Measurements from ENCODE around the gene NME3. TPM values are rescaled to one million over a fixed set of nuclear protein-coding genes. Genes with fewer than 3 reads are reported as not detected.

The NME3 gene
- total RNA-seq, 1 experiment from 2014 or later: 103 TPM

DNA sequence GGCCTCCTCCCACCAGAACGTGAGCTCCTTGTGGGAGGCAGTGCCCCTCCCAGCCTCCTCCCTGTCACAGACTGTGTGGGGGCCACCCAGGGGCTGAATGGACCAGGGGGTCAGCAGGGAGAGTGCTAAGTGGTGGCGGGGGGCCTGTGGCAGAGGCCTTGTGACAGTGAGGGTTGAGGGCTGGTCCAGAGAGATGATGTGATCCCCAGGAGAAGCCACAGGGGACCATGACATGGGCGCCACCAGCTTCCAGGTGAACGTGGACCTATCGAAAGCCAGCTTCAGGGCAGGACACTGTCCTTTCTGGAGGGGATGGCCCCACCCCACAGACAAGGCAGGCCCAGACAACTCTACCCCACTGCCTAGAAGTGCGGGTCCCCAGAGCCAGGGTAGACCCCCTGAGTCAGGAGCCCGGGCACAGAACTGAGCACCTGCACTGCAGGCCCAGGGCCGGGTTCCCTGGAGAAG, 7.9 kb upstream of the NME3 start:
- Histone ChIP-seq H3K27me3 (ENCODE audit: insufficient read depth, low read length) (no peaks in the 10 kb centered on the region), H3K4me1 (ENCODE audit: control insufficient read depth in 1 of 2, insufficient read depth in 2 of 2, low read length in 2 of 2) (peaks cover 4 to 27% of the 10 kb centered on the region in 2 experiments), H3K4me3 (replicated peaks in 1 of 2; ENCODE audit: low read depth in 1 of 2, low read length in 2 of 2) (no peak overlapping the region), H3K4me2 (ENCODE audit: low read length) (no peak overlapping the region), H3K79me2 (ENCODE audit: insufficient read depth, low read length) (peaks cover 33% of the 10 kb centered on the region), H3K9me2 (ENCODE audit: insufficient read depth) (no peaks in the 10 kb centered on the region), H3K9me3 (ENCODE audit: control insufficient read depth in 1 of 2, insufficient read depth in 1 of 2, low read depth in 1 of 2, low read length in 2 of 2) (no peaks in the 10 kb centered on the region), H3K27ac (ENCODE audit: low read depth, low read length) (peak overlapping the region; percentile 34; the same call in 1 of the 2 replicates), H3K9ac (ENCODE audit: low read length) (no peak overlapping the region), H3K36me3 (ENCODE audit: control insufficient read depth in 1 of 2, insufficient read depth in 2 of 2, low read length in 2 of 2) (peaks cover 0 to 4% of the 10 kb centered on the region in 2 experiments; a peak in 3 of 4 replicates), H4K20me1 (ENCODE audit: insufficient read depth) (no peaks in the 10 kb centered on the region), H2AFZ (ENCODE audit: low read depth, low read length, poor library complexity, severe bottlenecking) (no peak overlapping the region)
- ChIA-PET RAD21 (ENCODE audit: low non-redundant PET in 1 of 2, low total read pairs in 2 of 2, uncharacterized antibody in 2 of 2, unreplicated experiment in 2 of 2) (no interaction called here), CTCF (no interaction called here), POLR2A (interaction anchor here (1.2 kb wide), 1 partner anchor 185 kb away, joined by 3 read pairs; the partner anchor contains the start of gene RPS2)
- intact Hi-C loops (cut with micrococcal nuclease): no loop called here
- ATAC-seq (no peak), DNase-seq (ENCODE audit: low read depth, low spot score) (no peak)
- TF ChIP-seq SIN3A (IDR thresholded peaks at IDR 0.05; ENCODE audit: low read depth): no peak
- TF ChIP-seq FOSL1 (IDR thresholded peaks at IDR 0.05; ENCODE audit: low read depth): no peak
- TF ChIP-seq ZNF274 (IDR thresholded peaks at IDR 0.05; ENCODE audit: low read depth, low read length): no peak
- no peak for TF ChIP-seq EZH2phosphoT487 (IDR thresholded peaks at IDR 0.05; ENCODE audit: borderline replicate concordance)
- BruUV-seq (replicated peaks): no TSS peak

DNA sequence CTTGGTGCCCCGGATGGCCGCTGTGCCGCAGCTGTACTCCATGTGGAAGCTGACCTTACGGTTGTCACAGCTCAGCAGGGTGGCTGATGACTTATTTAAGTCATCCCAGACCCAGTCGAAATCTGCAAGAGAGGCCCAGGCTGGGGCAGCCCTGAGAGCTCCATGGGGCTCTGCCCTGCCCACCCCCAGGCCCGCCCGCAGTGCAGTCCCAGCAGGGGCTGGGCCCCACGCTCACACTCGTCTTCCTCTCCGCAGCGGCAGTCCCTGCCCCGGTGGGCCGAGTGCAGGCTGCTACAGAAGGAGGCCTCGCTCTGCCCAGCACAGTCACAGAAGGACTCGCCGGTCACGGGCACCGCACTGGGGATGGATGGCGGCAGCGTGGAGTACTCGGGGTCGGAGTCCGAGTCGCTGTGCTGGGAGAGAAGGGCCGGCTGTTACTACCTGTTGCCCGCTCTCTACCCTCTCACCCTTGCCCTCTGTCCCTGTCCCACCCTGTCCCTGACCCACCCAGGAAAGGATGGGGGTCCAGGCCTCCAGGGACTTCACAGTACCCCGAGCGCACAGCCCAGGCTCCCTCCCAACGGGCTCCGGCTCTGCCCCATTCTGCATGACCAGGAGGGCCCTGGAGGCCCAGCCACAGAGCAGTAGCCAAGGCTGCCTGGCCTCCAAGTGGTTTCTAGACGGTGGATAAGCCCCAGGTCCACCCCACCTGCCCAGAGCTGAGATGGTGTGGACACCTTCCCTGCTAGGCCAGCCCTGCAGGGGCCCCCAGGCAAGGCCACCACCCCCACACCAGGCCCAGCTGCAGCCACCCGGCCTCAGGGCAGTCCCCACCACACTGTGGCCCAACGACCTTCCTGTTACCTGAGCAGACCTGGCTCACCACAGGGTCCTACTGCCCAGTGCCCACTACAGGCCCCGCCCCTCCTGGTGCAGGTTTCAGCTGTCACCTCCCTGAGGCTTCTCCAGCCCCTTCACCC, 7.1 kb upstream of the NME3 start:
- Histone ChIP-seq H3K9ac (ENCODE audit: low read length) (no peak overlapping the region), H3K9me2 (ENCODE audit: insufficient read depth) (no peaks in the 10 kb centered on the region), H3K79me2 (ENCODE audit: insufficient read depth, low read length) (peaks cover 33% of the 10 kb centered on the region), H3K36me3 (ENCODE audit: control insufficient read depth in 1 of 2, insufficient read depth in 2 of 2, low read length in 2 of 2) (no peaks in the 10 kb centered on the region; a peak in 2 of 4 replicates), H3K4me1 (ENCODE audit: control insufficient read depth in 1 of 2, insufficient read depth in 2 of 2, low read length in 2 of 2) (peaks cover 6 to 29% of the 10 kb centered on the region in 2 experiments), H3K27ac (ENCODE audit: low read depth, low read length) (peak overlapping the region; percentile 24; the same call in 1 of the 2 replicates), H2AFZ (ENCODE audit: low read depth, low read length, poor library complexity, severe bottlenecking) (no peak overlapping the region), H3K4me2 (ENCODE audit: low read length) (no peak overlapping the region), H3K4me3 (replicated peaks in 1 of 2; ENCODE audit: low read depth in 1 of 2, low read length in 2 of 2) (no peak overlapping the region), H3K27me3 (ENCODE audit: insufficient read depth, low read length) (no peaks in the 10 kb centered on the region), H3K9me3 (ENCODE audit: control insufficient read depth in 1 of 2, insufficient read depth in 1 of 2, low read depth in 1 of 2, low read length in 2 of 2) (no peaks in the 10 kb centered on the region), H4K20me1 (ENCODE audit: insufficient read depth) (no peaks in the 10 kb centered on the region)
- no TSS peak for BruUV-seq (replicated peaks)
- DNase-seq (ENCODE audit: low read depth, low spot score) (no peak), ATAC-seq (no peak)
- CTCF ChIA-PET: no interaction called here
- intact Hi-C loops (cut with micrococcal nuclease): no loop called here
- 0 out of 2 replicates have a peak, but pooled peaks have one; percentile 25 for TF ChIP-seq POLR2AphosphoS5 (IDR thresholded peaks at IDR 0.05; ENCODE audit: low read depth, low read length)
- no peak for TF ChIP-seq ZFX (IDR thresholded peaks at IDR 0.05)
- TF ChIP-seq, protein P1, sequence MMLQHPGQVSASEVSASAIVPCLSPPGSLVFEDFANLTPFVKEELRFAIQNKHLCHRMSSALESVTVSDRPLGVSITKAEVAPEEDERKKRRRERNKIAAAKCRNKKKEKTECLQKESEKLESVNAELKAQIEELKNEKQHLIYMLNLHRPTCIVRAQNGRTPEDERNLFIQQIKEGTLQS (IDR thresholded peaks at IDR 0.05): no peak
- TF ChIP-seq, protein P2, sequence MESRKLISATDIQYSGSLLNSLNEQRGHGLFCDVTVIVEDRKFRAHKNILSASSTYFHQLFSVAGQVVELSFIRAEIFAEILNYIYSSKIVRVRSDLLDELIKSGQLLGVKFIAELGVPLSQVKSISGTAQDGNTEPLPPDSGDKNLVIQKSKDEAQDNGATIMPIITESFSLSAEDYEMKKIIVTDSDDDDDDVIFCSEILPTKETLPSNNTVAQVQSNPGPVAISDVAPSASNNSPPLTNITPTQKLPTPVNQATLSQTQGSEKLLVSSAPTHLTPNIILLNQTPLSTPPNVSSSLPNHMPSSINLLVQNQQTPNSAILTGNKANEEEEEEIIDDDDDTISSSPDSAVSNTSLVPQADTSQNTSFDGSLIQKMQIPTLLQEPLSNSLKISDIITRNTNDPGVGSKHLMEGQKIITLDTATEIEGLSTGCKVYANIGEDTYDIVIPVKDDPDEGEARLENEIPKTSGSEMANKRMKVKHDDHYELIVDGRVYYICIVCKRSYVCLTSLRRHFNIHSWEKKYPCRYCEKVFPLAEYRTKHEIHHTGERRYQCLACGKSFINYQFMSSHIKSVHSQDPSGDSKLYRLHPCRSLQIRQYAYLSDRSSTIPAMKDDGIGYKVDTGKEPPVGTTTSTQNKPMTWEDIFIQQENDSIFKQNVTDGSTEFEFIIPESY (IDR thresholded peaks at IDR 0.05; ENCODE audit: extremely low read depth, insufficient replicate concordance, low read length): no peak
- TF ChIP-seq POLR2A (IDR thresholded peaks at IDR 0.05; ENCODE audit: borderline replicate concordance, extremely low read depth, insufficient read depth, insufficient read length): peak; percentile 49
- TF ChIP-seq EZH2phosphoT487 (IDR thresholded peaks at IDR 0.05; ENCODE audit: borderline replicate concordance): no peak
- RAD21 ChIA-PET (ENCODE audit: low non-redundant PET in 1 of 2, low total read pairs in 2 of 2, uncharacterized antibody in 2 of 2, unreplicated experiment in 2 of 2): no interaction called here
- POLR2A ChIA-PET: no interaction called here
